HG03280 (cell line): ENCODE measurements around the gene GRK5.

Experiments
- ATAC-seq: cut with Tn5 transposase; IDR thresholded peaks from one replicate; pipeline ENCODE4 v1.9.1; 2021; ENCODE audit warnings: mild to moderate bottlenecking, moderate library complexity; ENCODE audit not compliant: unreplicated experiment

GRK5 gene

GRCh38 chr10:119415536-119416503, 208.4 kb downstream of the GRK5 start:
- ATAC-seq, result no peak

GRCh38 chr10:119416855-119417254, 209.5 kb downstream of the GRK5 start:
- peak; percentile 58 for ATAC-seq

GRCh38 chr10:119417852-119418251, 210.5 kb downstream of the GRK5 start:
- ATAC-seq, result no peak

GRCh38 chr10:119418362-119418761, 211.0 kb downstream of the GRK5 start:
- ATAC-seq, result no peak

- no peak for ATAC-seq
Observed at GRCh38 chr10:119419931-119420330, 212.6 kb downstream of the GRK5 start.

DNA sequence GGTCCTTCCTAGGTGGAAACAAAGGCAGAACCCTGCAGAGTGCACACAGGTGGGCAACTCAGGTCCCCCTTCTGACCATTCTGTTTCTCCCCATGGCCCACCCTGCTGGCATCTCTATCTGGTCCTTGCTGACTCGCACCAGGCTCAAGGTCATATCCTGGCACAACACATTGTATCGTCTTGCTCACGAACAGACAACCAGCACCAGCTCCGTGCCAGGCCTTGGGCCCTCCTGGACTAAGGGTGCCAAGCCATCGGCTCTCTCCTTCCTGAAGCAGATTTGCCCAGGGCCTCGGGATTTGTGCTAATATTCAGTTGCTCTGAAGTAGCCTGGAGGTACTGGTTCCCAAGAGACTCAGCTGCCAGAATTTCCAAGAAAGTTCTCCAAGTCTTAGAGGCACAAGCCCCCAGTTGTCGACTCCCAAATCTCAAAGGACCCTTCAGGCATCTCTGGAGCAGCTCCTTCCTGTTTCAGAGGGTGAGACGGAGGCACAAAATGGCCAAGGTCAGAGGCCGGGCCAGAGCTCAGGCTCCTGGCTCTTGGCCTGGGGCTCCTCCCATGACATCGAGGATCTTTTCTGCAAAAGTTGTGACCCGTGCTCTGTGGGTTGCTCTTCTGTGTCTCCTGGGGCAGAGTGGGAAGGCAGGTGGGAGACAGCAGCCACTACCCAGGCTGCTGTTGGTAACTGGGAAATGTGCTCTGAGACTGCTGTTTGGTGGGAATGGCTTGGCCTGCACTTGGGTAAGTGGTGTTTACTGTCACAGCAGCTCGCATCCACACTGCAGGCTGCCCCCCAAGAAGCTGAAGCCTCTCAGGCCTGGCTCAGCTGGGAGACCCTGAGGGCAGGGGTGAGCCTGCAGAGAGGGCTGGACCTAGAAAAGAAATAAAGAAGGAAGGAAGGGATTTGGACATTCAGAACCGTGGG, 213.8 kb downstream of the GRK5 start:
- ATAC-seq, result no peak

DNA sequence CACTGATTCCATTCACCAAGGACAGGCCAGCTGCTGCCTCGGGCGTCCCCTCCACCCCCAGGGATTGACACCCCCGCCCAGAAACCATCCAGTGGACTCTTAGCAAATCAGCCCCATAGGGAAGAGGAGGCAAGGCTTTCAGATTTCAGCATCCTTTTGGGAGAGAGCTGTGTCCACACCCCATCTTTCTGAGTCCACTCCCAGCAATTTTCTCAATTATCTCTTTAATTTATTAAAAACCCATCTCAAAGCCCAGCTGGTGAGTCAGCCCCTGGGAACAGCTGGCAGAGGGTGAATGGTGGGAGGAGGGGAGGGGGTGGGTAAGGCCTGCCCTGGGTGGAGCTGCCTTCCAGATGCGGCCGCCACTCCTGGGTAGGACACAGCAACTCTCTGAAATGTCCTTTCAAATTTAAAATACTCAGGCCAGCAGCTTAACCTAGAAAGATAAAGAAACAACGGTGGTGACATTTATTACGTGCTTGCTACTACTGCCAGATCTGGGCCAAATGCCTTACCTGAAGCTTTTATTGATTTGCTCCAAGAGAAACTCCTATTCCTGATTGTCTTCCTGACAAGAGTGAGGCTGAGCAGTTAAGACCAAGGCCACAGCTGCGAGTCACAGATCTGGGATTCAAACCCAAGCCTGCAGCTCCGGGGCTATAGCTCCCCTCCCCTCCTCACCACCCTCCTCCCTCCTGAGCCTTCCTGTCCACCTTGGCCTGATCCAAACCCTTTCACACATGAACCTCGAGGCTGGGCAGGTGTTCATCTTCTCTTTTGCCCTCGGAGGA, 214.7 kb downstream of the GRK5 start:
- no peak for ATAC-seq

DNA sequence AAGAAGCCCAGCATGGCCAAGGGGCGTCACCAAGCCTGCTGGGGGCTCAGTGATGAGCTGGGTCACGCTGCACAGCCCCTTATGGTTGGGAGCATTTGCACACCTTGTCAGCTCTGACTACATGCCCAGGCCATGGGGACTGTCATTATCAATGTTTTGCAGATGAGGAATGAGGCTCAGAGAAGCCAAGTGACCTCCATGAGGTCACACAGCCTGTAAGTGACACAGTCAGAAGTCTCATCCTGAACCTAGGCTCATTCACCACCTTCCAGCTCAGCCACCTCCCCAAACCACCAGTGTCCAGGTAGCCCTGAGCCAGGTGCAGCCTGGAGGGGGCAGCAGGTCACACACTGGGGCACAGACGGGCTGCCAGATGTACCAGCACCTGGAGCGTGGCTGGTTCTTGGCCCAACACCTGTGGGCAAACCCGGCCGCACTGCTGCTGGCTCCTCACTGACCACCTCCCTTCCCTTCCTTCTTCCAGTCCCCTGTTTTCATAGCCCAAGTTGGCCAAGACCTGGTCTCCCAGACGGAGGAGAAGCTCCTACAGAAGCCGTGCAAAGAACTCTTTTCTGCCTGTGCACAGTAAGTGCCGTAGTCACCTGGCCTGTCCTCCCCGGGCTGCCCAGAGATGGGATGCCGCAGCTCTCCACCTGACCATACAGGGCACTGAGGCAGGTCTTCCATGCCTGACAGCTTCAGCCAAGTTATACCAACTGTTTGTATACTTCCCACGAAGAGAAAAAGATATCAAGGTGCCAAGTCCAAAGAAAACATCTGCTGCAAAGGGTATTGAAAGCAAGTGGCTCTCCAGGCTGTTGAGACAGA, 215.5 kb downstream of the GRK5 start:
- ATAC-seq, result no peak

GRCh38 chr10:119423510-119424257, 216.3 kb downstream of the GRK5 start:
- no peak for ATAC-seq

GRCh38 chr10:119424258-119424975, 217.0 kb downstream of the GRK5 start:
- ATAC-seq, result no peak

DNA sequence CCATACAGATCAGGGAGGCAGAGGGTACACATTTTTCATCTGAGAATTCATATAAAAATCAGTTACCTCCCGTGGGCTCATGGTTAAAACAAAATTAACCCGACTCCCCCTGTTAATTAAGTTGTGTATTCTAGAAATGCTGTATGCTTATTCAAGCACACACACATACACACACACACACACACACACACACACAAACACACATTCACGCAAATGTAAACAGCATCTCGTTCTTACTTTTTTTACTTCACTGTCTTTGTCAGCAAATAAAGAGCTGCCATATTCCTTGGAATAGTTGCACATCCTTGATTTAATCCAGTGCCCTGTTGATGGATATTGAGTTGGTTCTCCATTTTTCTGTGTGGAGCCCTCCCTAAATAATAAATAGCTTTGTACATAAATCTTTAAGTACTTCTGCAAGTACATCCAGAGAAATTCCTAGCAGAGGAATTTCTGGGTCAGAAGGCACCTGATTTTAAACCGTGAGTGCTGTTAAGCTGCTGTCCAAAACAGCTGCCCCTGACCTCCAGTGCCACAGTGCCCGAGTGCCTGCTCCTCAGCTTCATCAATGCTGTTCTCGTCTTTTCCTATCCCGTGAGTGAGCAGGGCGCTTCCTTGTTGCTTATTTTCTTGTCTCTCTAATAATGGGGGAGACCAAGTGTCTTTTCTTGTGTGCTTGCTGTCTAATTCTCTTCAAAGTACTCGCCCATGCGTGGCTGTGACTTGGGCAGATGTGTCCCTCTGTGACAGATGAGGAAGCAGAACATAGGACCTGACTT, 217.9 kb downstream of the GRK5 start:
- ATAC-seq, result no peak

GRCh38 chr10:119425881-119426170, 218.5 kb downstream of the GRK5 start:
- ATAC-seq, result no peak

DNA sequence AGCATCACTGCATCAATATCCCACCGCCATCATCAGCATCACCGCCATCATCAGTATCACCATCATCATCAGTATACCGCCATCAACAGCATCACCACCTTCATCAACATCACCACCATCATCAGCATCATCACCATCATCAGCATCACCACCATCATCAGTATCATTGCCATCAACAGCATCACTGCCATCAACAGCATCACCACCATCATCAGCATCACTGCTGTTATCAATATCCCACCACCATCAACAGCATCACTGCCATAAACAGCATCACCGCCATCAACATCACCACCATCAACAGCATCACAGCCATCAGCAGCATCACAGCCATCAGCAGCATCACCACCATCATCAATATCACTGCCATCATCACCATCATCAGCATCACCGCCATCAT, 219.3 kb downstream of the GRK5 start:
- ATAC-seq, result no peak

- ATAC-seq, result no peak
Observed at GRCh38 chr10:119427263-119427864, 220.0 kb downstream of the GRK5 start.

GRCh38 chr10:119428789-119429188, 221.4 kb downstream of the GRK5 start:
- no peak for ATAC-seq

DNA sequence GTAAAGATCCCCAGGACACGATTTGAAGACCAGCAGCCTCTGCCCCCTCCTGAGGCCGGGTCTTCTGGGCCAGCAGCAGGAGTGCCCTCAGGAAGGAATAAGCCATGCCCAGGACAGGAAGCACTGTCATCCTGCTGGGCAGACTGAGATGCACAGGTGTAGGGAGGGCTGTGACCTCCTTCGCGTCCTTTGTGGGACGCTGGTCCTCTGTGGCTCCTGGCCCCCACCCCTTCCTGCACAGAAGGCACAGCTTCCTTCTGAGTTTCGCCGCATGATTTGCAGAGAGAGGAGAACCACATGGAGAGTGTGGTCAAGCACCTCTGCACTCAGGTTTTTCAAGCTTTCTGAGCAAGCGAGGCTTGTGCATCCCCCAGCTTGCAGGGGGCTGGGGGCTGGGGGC, 222.4 kb downstream of the GRK5 start:
- no peak for ATAC-seq

- ATAC-seq, result no peak
Observed at GRCh38 chr10:119431034-119431772, 223.8 kb downstream of the GRK5 start.
